OCI-LY1 (cell line): ENCODE results near the gene IFITM10.

Experiments used
- CTCF ChIP-seq: fragments of 200-600 bp; sonication (generic), shearing (Covaris generic); IDR thresholded peaks from 2 replicates; pipeline ENCODE4 v1.5.1; 2017; ENCODE audit warnings: mild to moderate bottlenecking, antibody characterized with exemption, low read length, moderate library complexity, mixed read lengths
- EZH2 ChIP-seq: fragments of 200-600 bp; sonication (generic), shearing (Covaris generic); IDR thresholded peaks from 2 replicates; pipeline ENCODE4 v1.8.0; 2017; ENCODE audit warnings: borderline replicate concordance, mixed run types, mild to moderate bottlenecking, antibody characterized with exemption, low read length, moderate library complexity, mixed read lengths

GRCh38 chr11:1760351-1761109 lies 10.1 kb upstream of the IFITM10 start:
- TF ChIP-seq CTCF = no peak
- TF ChIP-seq EZH2 = no peak
